ENCODE results near the gene PRTG. TPM values are rescaled to one million over a fixed set of nuclear protein-coding genes. Genes with fewer than 3 reads are reported as not detected.

The PRTG gene
- total and polyA plus RNA-seq, 2 of the 13 experiments (the other 11 are each of a cell fraction or from before 2014, with no cell fraction given), result 13.2 to 22.3 TPM

DNA sequence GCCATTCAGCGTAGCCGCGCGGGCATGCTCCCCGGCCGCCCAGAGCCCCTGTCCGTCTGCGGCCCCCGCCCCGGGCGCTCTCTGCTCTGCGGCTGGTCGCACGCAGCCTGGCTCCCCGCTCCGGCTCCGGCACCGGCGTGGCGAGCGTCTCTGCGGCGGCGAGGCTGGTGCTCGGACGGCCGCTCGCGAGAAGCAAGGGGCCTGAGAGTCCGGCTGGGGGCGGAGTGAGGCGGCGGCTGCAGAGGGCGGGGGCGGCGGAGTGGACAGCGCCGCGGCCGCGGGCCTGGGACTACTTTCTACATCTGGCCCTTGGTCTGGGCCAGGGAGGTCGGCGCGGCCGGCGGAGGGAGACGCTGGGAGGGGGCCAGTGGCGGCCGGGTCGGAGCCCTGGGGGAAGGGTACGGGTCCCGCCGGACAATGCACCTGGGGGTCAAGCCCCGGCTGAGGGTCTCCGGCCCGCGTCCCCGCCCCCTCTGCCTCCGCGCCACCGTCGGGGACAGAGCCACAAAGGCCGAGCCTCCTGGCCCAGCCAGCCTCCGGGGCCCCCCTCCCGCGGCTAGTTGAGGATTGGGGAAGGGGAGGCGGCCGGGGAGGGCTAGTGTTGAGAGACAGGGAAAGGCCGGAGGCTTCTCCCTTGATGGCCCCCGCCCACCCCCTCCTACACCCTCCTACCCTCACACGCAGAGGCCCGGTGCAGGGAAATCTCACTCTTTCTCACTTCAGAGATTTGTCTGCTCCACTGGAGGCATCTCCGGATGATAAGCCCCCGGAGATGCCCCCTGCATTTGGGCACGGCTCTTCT lies at the start of gene PRTG (continued):
- TF ChIP-seq HNF1A (IDR thresholded peaks at IDR 0.05; ENCODE audit: low read depth) (no peak), HNF1A (CRISPR knock-in tag; IDR thresholded peaks at IDR 0.05; ENCODE audit: borderline replicate concordance) (peak; percentile 35; the same call in 1 of the 2 replicates), THAP8 (CRISPR knock-in tag; IDR thresholded peaks at IDR 0.05; ENCODE audit: borderline replicate concordance) (no peak), NFKB2 (CRISPR knock-in tag; IDR thresholded peaks at IDR 0.05; ENCODE audit: borderline replicate concordance) (peak; percentile 69; the same call in 1 of the 2 replicates), NCOA1 (CRISPR knock-in tag; IDR thresholded peaks at IDR 0.05) (no peak), ZBTB21 (CRISPR knock-in tag; IDR thresholded peaks at IDR 0.05) (no peak), GTF2F1 (IDR thresholded peaks at IDR 0.05; ENCODE audit: low read length) (no peak), ZNF775 (CRISPR knock-in tag; IDR thresholded peaks at IDR 0.05; ENCODE audit: borderline replicate concordance) (no peak), HOMEZ (CRISPR knock-in tag; IDR thresholded peaks at IDR 0.05; ENCODE audit: low read depth) (peak; percentile 11; the same call in 1 of the 2 replicates), CC2D1A (CRISPR knock-in tag; IDR thresholded peaks at IDR 0.05) (no peak), MLX (CRISPR knock-in tag; IDR thresholded peaks at IDR 0.05) (peak; percentile 51; the same call in 1 of the 2 replicates), ZNF597 (CRISPR knock-in tag; IDR thresholded peaks at IDR 0.05) (no peak), PAX8 (CRISPR knock-in tag; IDR thresholded peaks at IDR 0.05; ENCODE audit: borderline replicate concordance) (no peak; the same call in 1 of the 2 replicates), ATAD3A (CRISPR knock-in tag; IDR thresholded peaks at IDR 0.05) (no peak), CERS6 (CRISPR knock-in tag; IDR thresholded peaks at IDR 0.05) (no peak)
- TF ChIP-seq, protein P1, sequence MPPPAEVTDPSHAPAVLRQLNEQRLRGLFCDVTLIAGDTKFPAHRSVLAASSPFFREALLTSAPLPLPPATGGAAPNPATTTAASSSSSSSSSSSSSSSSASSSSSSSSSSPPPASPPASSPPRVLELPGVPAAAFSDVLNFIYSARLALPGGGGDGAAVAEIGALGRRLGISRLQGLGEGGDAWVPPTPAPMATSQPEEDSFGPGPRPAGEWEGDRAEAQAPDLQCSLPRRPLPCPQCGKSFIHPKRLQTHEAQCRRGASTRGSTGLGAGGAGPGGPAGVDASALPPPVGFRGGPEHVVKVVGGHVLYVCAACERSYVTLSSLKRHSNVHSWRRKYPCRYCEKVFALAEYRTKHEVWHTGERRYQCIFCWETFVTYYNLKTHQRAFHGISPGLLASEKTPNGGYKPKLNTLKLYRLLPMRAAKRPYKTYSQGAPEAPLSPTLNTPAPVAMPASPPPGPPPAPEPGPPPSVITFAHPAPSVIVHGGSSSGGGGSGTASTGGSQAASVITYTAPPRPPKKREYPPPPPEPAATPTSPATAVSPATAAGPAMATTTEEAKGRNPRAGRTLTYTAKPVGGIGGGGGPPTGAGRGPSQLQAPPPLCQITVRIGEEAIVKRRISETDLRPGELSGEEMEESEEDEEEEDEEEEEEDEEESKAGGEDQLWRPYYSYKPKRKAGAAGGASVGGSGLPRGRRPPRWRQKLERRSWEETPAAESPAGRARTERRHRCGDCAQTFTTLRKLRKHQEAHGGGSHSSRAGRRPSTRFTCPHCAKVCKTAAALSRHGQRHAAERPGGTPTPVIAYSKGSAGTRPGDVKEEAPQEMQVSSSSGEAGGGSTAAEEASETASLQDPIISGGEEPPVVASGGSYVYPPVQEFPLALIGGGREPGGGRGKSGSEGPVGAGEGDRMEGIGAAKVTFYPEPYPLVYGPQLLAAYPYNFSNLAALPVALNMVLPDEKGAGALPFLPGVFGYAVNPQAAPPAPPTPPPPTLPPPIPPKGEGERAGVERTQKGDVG (CRISPR knock-in tag; IDR thresholded peaks at IDR 0.05; ENCODE audit: borderline replicate concordance), result no peak

Data from HepG2 (cell line).